Right cardiac atrium (tissue), 5 donors: Measurements from ENCODE around the gene FOXK1. TPM values are rescaled to one million over a fixed set of nuclear protein-coding genes. Genes with fewer than 3 reads are reported as not detected.

Experiments
- ATAC-seq, 2 donors: fragments of 200-7000 bp; cut with Tn5 transposase; one replicate each; pipeline versions ENCODE4 v1.8.0 to v1.9.1; 2020; ENCODE audit warnings: moderate library complexity in 2 of 2, mild to moderate bottlenecking in 1 of 2
- DNase-seq, 3 donors: peaks; one replicate each; pipeline ENCODE4 v3.0.0-alpha.2; 2020
- H3K27ac ChIP-seq: one replicate; pipeline ENCODE4 v1.5.1; 2013; ENCODE audit warnings: mild to moderate bottlenecking, low read length, control low read depth, moderate library complexity
- H3K27me3 ChIP-seq: one replicate; pipeline ENCODE4 v1.6.1; 2013; ENCODE audit not compliant: control insufficient read depth, insufficient read depth
- H3K4me1 ChIP-seq: one replicate; pipeline ENCODE4 v1.6.1; 2013; ENCODE audit warnings: low read length; ENCODE audit not compliant: control insufficient read depth, insufficient read depth
- H3K4me3 ChIP-seq: one replicate; pipeline ENCODE4 v1.5.1; 2013; ENCODE audit warnings: low read length, control low read depth
- H3K9me3 ChIP-seq: one replicate; pipeline ENCODE4 v1.6.1; 2013; ENCODE audit warnings: low read length; ENCODE audit not compliant: control insufficient read depth
- WGBS: extraction: QIAGEN DNeasy Blood & Tissue Kit; methylation state at CpG from one replicate; pipeline ENCODE4 v1.1.7; 2013; 5-methylcytosine and 5-hydroxymethylcytosine counted together
- intact Hi-C, 4 donors: fragments of 100-400 bp; cut with DNase I; formaldehyde crosslinking; loops; one replicate each; pipeline versions ENCODE4 v1.11.0 to v1.14.0; 2022 to 2023
- microRNA-seq, 2 donors: library from miRNA; unstranded; fragments of <30 nt; microRNA quantifications; one replicate each; pipeline ENCODE4 v1.2.0, GENCODE V29; 2020 to 2021
- polyA plus RNA-seq: library from polyadenylated mRNA; stranded (reverse); fragments of 200-250 nt; gene quantifications from one replicate; pipeline ENCODE4 v1.2.3, GENCODE V29; 2013
- total RNA-seq, 4 donors: library from RNA; stranded (reverse); fragmentation: NEBNext Ultra II Directional; extraction: Animal tissue kit (Norgen Biotek cat#: 25700); gene quantifications; one replicate each; pipeline ENCODE4 v1.2.1, GENCODE V29; 2021
- donor health status: healthy with polysubstance abuse.
- donor health status: DM: no; HTN: yes; CAD: no.
- donor health status: DM: no; HTN: no; CAD: no.
- donor health status: DM: no; HTN: yes; CAD: no; lungs with severe emphysema.
- donor health status: DM: yes; HTN: yes; CAD: no.

Gene FOXK1
- total and polyA plus RNA-seq, 5 donors, result 10.9 to 22.4 (median 18.1) TPM

GRCh38 chr7:4815609-4816418, 133.7 kb downstream of the FOXK1 start:
- Histone ChIP-seq H3K4me1 (peaks cover 8% of the 10 kb centered on the region), H3K4me3 (no peak overlapping the region), H3K27me3 (no peaks in the 10 kb centered on the region), H3K27ac (no peak overlapping the region), H3K9me3 (no peaks in the 10 kb centered on the region)
- intact Hi-C loops, result no loop called here
- DNase-seq (peak in 1 of 3 donors; percentile 38), ATAC-seq (no peak)
- 94% methylated on average over 38 of the region's 38 CpGs for WGBS

GRCh38 chr7:4816419-4817080, 134.5 kb downstream of the FOXK1 start:
- no peaks in the 10 kb centered on the region for H3K27me3 ChIP-seq
- no peak for ATAC-seq
- WGBS, result 93% methylated on average over 26 of the region's 26 CpGs
- H3K4me3 ChIP-seq, result no peak overlapping the region
- H3K9me3 ChIP-seq, result no peaks in the 10 kb centered on the region
- intact Hi-C loops, result no loop called here
- DNase-seq, result no peak
- no peak overlapping the region for H3K27ac ChIP-seq
- H3K4me1 ChIP-seq, result peaks cover 8% of the 10 kb centered on the region

GRCh38 chr7:4817178-4817901, 135.2 kb downstream of the FOXK1 start:
- intact Hi-C loops, result no loop called here
- ATAC-seq (no peak), DNase-seq (peak in 1 of 3 donors; percentile 37)
- H3K4me3 ChIP-seq, result no peak overlapping the region
- no peaks in the 10 kb centered on the region for H3K9me3 ChIP-seq
- no peaks in the 10 kb centered on the region for H3K27me3 ChIP-seq
- peaks cover 8% of the 10 kb centered on the region for H3K4me1 ChIP-seq
- 93% methylated on average over 38 of the region's 38 CpGs for WGBS
- H3K27ac ChIP-seq, result no peak overlapping the region

- 78% methylated on average over 32 of the region's 32 CpGs for WGBS
- peak in 1 of 2 donors; percentile 4 for ATAC-seq
These were observed 136.1 kb downstream of the FOXK1 start for GRCh38 chr7:4818000-4818794.

GRCh38 chr7:4819560-4820404, 137.7 kb downstream of the FOXK1 start:
- peak; percentile 56 to 85 (median 84) for DNase-seq

More at GRCh38 chr7:4818000-4818794, 136.1 kb downstream of the FOXK1 start:
- Histone ChIP-seq H3K27ac (no peak overlapping the region), H3K4me3 (no peak overlapping the region), H3K9me3 (no peaks in the 10 kb centered on the region), H3K27me3 (no peaks in the 10 kb centered on the region), H3K4me1 (peaks cover 8% of the 10 kb centered on the region)
- intact Hi-C loops, result no loop called here
- DNase-seq, result peak in 1 of 3 donors; percentile 56

GRCh38 chr7:4820405-4820966, 138.4 kb downstream of the FOXK1 start:
- H3K27ac ChIP-seq, result no peak overlapping the region
- 43% methylated on average over 19 of the region's 19 CpGs for WGBS
- H3K4me3 ChIP-seq, result no peak overlapping the region
- H3K27me3 ChIP-seq, result no peaks in the 10 kb centered on the region
- H3K4me1 ChIP-seq, result peaks cover 8% of the 10 kb centered on the region
- intact Hi-C loops, result no loop called here
- ATAC-seq (peak; percentile 54 to 73), DNase-seq (peak in 1 of 3 donors; percentile 77)
- no peaks in the 10 kb centered on the region for H3K9me3 ChIP-seq

More at GRCh38 chr7:4819560-4820404, 137.7 kb downstream of the FOXK1 start:
- intact Hi-C loops, result no loop called here
- H3K9me3 ChIP-seq, result no peaks in the 10 kb centered on the region
- H3K4me1 ChIP-seq, result peaks cover 8% of the 10 kb centered on the region
- H3K27ac ChIP-seq, result peak overlapping the region; percentile 2
- ATAC-seq, result peak; percentile 67 to 70
- 40% methylated on average over 39 of the region's 39 CpGs for WGBS
- no peak overlapping the region for H3K4me3 ChIP-seq
- no peaks in the 10 kb centered on the region for H3K27me3 ChIP-seq

Small RNA genes lying within 50 kb of the gene (microRNA-seq; reads per million reads assigned to microRNA genes)
- 0 reads per million in 2 donors for gene MIR4656

Other genes starting within 250 kb of the FOXK1 start
- 10 to 100 TPM; 10.5 to 17.3 (median 15.2) TPM for gene AP5Z1, start 93.3 kb downstream of the FOXK1 start, total RNA-seq
- gene AP5Z1, start 93.3 kb downstream of the FOXK1 start, polyA plus RNA-seq, result 12.4 TPM
- under 1 TPM; 0.23 to 0.39 (median 0.30) TPM for gene PAPOLB, start 179.7 kb downstream of the FOXK1 start, total RNA-seq
- 0.16 TPM for gene PAPOLB, start 179.7 kb downstream of the FOXK1 start, polyA plus RNA-seq
- 10 to 100 TPM in 2 of 4 donors, 1 to 10 TPM in 2; 6.9 to 12.0 (median 9.4) TPM for gene RADIL, start 201.4 kb downstream of the FOXK1 start, total RNA-seq
- gene RADIL, start 201.4 kb downstream of the FOXK1 start, polyA plus RNA-seq, result 4.7 TPM